ENCODE data around the gene MAVS.

- no peak for TF ChIP-seq POLR2A (IDR thresholded peaks at IDR 0.05)
- no peak for TF ChIP-seq CTCF (IDR thresholded peaks at IDR 0.05)
Observed at GRCh38 chr20:3896302-3896701, 49.7 kb downstream of the MAVS start.
